ENCODE data around the gene SSTR4.

The SSTR4 gene

DNA sequence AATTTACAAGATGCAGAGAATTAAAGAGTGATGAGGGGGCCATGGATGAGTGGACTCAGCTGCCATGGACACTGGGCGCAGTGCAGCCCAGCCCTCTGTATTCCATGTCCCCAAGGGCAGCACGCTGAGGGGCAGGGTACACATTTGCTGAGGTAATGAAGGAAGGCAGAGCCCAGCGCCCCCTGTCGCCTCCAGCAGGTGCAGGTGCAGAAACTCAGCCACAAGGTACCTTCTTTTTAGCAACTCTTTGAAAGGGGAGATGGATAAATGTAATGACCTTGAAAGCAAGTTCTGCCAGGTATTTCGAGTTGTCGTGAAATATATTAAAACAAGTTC is 43.9 kb downstream of the SSTR4 start:
- H3K4me1 ChIP-seq: no peaks in the 10 kb centered on the region
- H3K36me3 ChIP-seq: no peaks in the 10 kb centered on the region
- DNase-seq: no peak
- no peak overlapping the region for H3K4me3 ChIP-seq (ENCODE audit: low read depth, low read length)
- TF ChIP-seq, protein P1, sequence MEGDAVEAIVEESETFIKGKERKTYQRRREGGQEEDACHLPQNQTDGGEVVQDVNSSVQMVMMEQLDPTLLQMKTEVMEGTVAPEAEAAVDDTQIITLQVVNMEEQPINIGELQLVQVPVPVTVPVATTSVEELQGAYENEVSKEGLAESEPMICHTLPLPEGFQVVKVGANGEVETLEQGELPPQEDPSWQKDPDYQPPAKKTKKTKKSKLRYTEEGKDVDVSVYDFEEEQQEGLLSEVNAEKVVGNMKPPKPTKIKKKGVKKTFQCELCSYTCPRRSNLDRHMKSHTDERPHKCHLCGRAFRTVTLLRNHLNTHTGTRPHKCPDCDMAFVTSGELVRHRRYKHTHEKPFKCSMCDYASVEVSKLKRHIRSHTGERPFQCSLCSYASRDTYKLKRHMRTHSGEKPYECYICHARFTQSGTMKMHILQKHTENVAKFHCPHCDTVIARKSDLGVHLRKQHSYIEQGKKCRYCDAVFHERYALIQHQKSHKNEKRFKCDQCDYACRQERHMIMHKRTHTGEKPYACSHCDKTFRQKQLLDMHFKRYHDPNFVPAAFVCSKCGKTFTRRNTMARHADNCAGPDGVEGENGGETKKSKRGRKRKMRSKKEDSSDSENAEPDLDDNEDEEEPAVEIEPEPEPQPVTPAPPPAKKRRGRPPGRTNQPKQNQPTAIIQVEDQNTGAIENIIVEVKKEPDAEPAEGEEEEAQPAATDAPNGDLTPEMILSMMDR (IDR thresholded peaks at IDR 0.05; ENCODE audit: low read depth, low read length): no peak
- H3K27me3 ChIP-seq: no peaks in the 10 kb centered on the region
- no peaks in the 10 kb centered on the region for H3K9me3 ChIP-seq

DNA sequence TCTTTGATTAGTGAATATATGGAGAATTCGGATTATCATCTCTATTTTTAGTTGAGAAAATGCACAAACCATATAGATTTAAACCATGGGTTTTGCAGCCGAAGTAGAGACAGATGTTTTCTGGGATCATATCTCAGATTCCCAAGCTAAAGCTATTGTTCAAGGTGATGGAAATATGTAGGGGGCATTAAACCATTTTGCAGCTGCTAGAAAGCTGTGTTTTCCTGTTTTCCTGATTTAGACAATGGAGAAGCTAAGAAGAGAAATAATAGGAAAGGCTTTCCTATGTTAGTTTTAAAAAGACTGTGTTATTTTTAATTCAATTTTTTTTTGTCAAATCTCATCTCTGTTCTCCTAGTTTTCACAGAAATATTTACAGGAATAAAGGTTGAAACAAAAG is 44.8 kb downstream of the SSTR4 start:
- TF ChIP-seq, protein P1 (IDR thresholded peaks at IDR 0.05; ENCODE audit: low read depth, low read length): no peak
- Histone ChIP-seq H3K4me3 (ENCODE audit: low read depth, low read length) (no peak overlapping the region), H3K27me3 (no peaks in the 10 kb centered on the region), H3K36me3 (no peaks in the 10 kb centered on the region), H3K4me1 (no peaks in the 10 kb centered on the region), H3K9me3 (no peaks in the 10 kb centered on the region)
- DNase-seq: no peak

DNA sequence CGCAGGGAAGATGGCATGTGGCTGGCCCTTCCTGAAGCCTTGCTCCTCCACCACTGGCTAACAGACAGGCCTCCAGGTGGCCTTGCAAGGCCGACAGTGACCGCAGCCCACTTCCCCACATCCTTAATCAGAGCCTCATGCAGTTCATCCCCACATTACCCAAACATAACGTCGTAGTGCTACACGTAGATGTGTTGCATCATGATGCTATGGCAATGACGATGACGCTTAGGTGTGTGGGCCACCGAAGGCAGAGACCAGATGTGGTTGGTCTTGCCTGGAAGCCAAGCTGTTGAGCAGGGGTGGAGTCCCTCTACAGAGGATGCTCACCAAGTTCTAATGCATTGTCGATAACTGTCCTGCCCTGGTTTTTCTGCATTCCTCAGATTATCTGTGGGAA is 45.4 kb downstream of the SSTR4 start:
- Histone ChIP-seq H3K4me1 (no peaks in the 10 kb centered on the region), H3K27me3 (no peaks in the 10 kb centered on the region), H3K9me3 (no peaks in the 10 kb centered on the region), H3K36me3 (no peaks in the 10 kb centered on the region), H3K4me3 (ENCODE audit: low read depth, low read length) (no peak overlapping the region)
- TF ChIP-seq, protein P1 (IDR thresholded peaks at IDR 0.05; ENCODE audit: low read depth, low read length): no peak
- DNase-seq: no peak

DNA sequence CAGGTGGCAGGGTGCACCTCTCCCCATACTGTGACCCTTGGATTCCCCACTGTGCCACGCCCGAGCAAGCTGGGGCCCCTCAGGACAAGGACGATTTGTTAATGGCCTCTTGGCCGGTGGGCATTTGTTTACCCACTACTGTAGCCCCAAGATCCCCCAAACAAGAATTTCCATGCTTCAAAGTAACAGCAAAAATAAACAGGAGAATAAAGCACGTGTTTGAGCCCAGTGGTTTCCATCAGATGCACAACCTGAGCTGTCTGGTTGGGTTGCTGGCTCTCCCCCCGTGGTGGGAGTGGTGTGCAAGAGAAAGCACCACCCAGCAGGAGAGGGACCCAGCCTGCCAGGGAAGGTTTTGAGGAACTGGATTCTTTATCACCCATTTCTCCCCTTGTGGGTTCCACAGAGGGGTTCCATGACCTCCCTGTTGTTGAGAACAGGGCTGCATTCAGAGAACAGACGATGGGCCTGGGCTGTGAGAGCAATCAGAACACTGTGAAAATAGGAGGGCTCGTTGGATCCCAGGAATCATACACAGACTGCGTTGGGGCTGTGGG is 46.2 kb downstream of the SSTR4 start:
- H3K4me3 ChIP-seq (ENCODE audit: low read depth, low read length): no peak overlapping the region
- TF ChIP-seq, protein P1 (IDR thresholded peaks at IDR 0.05; ENCODE audit: low read depth, low read length): no peak
- DNase-seq: no peak
- H3K36me3 ChIP-seq: no peaks in the 10 kb centered on the region
- H3K27me3 ChIP-seq: no peaks in the 10 kb centered on the region
- no peaks in the 10 kb centered on the region for H3K9me3 ChIP-seq
- no peaks in the 10 kb centered on the region for H3K4me1 ChIP-seq

DNA sequence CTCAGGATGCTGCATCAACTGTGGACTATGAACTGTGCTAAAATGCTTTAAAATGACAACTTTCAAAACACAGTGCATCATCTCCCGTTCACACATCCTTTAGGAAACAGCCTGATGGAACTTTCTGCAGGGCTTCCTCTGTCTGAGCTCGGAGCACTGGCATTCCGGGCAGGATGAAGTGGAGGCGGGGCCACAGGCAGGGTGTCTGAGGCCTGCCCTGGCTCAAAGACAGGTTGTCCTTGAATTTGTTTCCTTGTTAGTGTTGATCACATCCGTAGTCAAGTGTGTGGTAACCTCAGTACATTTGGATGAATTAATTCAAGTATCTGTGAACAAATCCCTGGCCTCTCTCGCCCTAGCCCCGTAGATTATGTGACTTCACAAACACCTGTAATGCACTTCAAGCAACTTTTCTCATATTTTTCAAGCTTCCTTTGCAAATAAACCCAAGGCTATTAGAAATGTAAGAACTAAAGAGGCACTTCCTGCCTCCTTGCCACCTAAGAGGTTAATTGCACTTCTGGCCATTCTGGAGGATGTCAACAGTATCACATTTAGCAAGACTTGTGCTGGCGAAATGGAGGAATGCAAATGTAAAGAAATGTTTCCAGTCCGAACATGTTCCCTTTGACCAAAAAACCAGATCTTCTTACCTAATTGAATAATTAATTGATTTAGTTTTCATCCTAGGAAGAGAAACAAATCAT is 47.9 kb downstream of the SSTR4 start:
- Histone ChIP-seq H3K27me3 (no peaks in the 10 kb centered on the region), H3K9me3 (no peaks in the 10 kb centered on the region), H3K36me3 (no peaks in the 10 kb centered on the region), H3K4me1 (no peaks in the 10 kb centered on the region), H3K4me3 (ENCODE audit: low read depth, low read length) (no peak overlapping the region)
- DNase-seq: no peak
- TF ChIP-seq, protein P1 (IDR thresholded peaks at IDR 0.05; ENCODE audit: low read depth, low read length): no peak

DNA sequence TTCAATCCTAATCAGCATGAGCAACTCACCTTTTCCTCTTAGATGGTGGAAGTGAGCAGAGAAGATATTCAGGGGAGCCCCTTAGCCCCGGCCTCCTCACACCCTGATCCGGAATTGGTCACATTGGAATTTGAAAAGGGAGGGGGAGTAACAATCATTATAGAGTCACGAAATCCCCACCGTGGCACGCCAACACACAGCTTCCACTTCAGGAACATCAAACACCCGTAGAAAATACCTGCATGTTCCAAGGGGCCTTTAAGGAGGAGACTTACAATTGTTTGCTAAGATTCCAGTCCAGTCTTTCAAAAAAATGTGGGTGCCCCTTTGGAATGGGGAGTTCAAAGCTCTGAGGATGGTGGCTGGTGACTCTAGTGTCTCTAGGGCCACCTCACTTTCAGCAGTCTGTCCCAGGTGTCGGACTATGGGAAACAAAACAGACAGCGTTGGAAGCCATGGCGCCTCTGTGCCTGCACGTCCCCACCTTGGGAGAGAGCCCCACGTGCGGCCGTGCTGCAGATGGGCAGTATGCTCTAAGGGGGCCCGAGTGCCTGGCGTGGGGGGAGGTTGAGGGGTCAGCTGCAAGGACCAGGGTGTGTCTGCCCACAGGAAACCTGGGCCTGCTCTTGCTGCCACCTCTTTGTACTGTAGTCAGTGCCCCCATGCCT is 48.6 kb downstream of the SSTR4 start:
- Histone ChIP-seq H3K4me3 (ENCODE audit: low read depth, low read length) (no peak overlapping the region), H3K4me1 (no peaks in the 10 kb centered on the region), H3K9me3 (no peaks in the 10 kb centered on the region), H3K27me3 (no peaks in the 10 kb centered on the region), H3K36me3 (no peaks in the 10 kb centered on the region)
- DNase-seq: no peak
- TF ChIP-seq, protein P1 (IDR thresholded peaks at IDR 0.05; ENCODE audit: low read depth, low read length): no peak
